ENCODE measurements around the gene HIF3A. TPM values are rescaled to one million over a fixed set of nuclear protein-coding genes. Genes with fewer than 3 reads are reported as not detected.

HIF3A gene
- total and polyA plus RNA-seq, 12 donors = 2.7 to 69.0 (median 24.0) TPM

DNA sequence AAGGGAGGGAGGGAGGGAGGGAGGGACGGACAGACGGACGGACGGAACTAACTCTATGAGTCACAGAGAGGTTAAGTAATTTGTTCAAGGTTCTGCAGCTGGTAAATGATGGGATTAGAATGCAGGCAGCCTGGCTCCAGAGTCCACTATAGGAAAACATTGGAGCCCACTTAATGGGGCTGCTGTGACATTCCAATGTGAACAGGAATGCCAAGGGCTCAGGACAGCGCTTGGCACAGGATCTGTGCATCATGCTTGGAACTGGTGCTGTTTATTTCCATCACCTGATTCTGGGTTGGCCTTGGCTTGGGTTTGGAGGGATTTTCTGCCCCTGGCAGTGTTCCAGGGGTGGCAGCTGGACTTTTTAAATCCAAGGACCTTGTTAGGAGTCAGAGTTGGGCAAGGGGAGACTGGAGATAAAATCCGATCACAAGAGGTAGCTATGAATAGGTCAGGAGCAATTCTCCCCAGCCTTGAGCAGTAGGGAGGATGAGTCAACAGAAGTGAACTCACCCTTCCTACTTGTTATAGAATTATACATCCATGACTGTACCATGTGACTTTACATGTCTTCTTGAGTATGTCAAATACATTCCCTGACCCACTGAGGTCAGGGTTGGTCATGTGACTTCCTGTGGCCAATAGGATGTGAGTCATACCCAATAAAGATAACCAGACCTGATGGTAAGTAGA, 7.8 kb upstream of the HIF3A start:
- 29 to 35% (median 30%) methylated on average over 6 of the region's 6 CpGs for WGBS, 4 donors
- Histone ChIP-seq H3K36me3 (replicated peaks in 1 of 2) (no peaks in the 10 kb centered on the region), H3K27me3 (no peaks in the 10 kb centered on the region), H3K4me1 (replicated peaks in 1 of 2) (peaks cover 4 to 11% of the 10 kb centered on the region in 2 donors), H3K4me3 (no peak overlapping the region), H3K9me3 (replicated peaks in 1 of 3) (peaks cover 0 to 10% (median 0%) of the 10 kb centered on the region in 3 donors), H3K27ac (peak overlapping the region; percentile 60 to 91 (median 81))
- peak; percentile 82 to 94 (median 89) for DNase-seq
- intact Hi-C loops (cut with DNase I) = loop anchor here (10.0 kb wide), 4 partner anchors 86 to 226 kb away; no protein-coding TSS in a partner anchor
- no peak for TF ChIP-seq POLR2A (IDR thresholded peaks at IDR 0.05)
- TF ChIP-seq, protein P1, sequence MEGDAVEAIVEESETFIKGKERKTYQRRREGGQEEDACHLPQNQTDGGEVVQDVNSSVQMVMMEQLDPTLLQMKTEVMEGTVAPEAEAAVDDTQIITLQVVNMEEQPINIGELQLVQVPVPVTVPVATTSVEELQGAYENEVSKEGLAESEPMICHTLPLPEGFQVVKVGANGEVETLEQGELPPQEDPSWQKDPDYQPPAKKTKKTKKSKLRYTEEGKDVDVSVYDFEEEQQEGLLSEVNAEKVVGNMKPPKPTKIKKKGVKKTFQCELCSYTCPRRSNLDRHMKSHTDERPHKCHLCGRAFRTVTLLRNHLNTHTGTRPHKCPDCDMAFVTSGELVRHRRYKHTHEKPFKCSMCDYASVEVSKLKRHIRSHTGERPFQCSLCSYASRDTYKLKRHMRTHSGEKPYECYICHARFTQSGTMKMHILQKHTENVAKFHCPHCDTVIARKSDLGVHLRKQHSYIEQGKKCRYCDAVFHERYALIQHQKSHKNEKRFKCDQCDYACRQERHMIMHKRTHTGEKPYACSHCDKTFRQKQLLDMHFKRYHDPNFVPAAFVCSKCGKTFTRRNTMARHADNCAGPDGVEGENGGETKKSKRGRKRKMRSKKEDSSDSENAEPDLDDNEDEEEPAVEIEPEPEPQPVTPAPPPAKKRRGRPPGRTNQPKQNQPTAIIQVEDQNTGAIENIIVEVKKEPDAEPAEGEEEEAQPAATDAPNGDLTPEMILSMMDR (IDR thresholded peaks at IDR 0.05) = no peak

DNA sequence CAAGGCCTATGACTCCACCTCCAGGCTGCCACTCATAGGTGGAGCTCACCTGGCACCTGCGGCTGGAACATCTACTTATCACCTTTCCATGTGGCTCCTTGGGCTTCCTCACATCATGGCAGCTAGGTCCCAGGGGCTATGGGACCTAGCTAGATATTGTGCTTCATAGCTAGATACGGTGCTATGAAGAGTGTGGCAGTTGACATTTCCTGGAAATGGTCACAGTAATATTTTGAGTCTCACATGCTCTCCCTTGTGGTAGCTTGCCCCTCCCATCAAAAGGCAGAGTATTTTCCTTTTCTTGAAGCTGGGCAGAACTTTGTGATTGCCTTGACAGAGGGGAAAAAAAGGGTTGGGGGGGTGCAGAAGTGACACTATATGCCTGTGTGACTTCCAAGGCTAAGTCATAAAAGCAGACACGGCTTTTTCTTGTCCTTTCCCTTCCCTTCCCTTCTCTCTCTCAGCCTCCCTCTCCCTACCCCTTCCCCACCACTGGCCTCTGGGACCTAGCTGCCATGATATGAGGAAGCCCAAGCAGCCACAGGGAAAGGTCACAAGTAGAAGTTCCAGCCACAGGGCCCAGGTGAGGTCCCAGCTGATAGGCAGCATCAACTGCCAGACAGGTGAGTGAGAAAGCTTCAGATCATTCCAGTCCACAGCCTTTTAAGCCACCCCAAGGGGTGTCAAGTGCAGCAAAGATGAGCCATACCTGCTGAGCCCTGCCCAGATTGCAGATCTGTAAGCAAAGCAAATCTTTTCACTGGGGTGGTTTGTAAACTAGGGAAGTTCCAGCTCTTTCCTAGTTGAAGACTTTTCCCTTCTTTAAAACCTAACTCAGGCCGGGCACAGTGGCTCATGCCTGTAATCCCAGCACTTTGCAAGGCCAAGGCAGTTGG, 6.9 kb upstream of the HIF3A start:
- Histone ChIP-seq H3K4me3 (no peak overlapping the region), H3K27me3 (no peaks in the 10 kb centered on the region), H3K4me1 (replicated peaks in 1 of 2) (peaks cover 4 to 11% of the 10 kb centered on the region in 2 donors), H3K9me3 (replicated peaks in 1 of 3) (peaks cover 0 to 10% (median 0%) of the 10 kb centered on the region in 3 donors), H3K36me3 (replicated peaks in 1 of 2) (no peaks in the 10 kb centered on the region), H3K27ac (peak overlapping the region; percentile 23 to 91 (median 74))
- TF ChIP-seq, protein P1 (IDR thresholded peaks at IDR 0.05) = no peak
- no peak for TF ChIP-seq POLR2A (IDR thresholded peaks at IDR 0.05)
- intact Hi-C loops (cut with DNase I) = loop anchor here (10.0 kb wide), 4 partner anchors 85 to 225 kb away; no protein-coding TSS in a partner anchor
- no peak for DNase-seq
- 64 to 67% (median 66%) methylated on average over 4 of the region's 4 CpGs for WGBS, 4 donors

DNA sequence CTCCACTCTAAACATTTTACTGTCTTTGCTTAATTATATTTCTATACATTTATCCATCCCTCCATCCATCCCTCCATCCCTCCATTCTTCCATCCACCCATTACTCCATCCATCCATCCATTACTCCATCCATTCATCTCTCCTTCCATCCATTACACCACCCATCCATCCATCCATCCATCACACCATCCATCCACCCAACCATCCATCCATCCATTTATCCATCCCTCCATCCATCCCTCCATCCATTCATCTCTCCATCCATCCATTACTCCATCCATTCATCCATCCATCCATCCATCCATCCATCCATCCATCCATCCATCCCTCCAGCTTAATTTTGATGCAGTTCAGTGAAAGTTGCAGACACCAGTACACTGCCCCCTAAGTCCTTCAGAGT, 5.0 kb upstream of the HIF3A start:
- H3K4me1 ChIP-seq (replicated peaks in 1 of 2) = peaks cover 7 to 14% of the 10 kb centered on the region in 2 donors
- peaks cover 0 to 10% (median 0%) of the 10 kb centered on the region in 3 donors for H3K9me3 ChIP-seq (replicated peaks in 1 of 3)
- TF ChIP-seq, protein P1 (IDR thresholded peaks at IDR 0.05) = no peak
- no peak for TF ChIP-seq POLR2A (IDR thresholded peaks at IDR 0.05)
- no peak for DNase-seq
- H3K36me3 ChIP-seq (replicated peaks in 1 of 2) = no peaks in the 10 kb centered on the region
- intact Hi-C loops (cut with DNase I) = no loop called here
- H3K27ac ChIP-seq = no peak overlapping the region
- H3K4me3 ChIP-seq = no peak overlapping the region
- H3K27me3 ChIP-seq = no peaks in the 10 kb centered on the region

DNA sequence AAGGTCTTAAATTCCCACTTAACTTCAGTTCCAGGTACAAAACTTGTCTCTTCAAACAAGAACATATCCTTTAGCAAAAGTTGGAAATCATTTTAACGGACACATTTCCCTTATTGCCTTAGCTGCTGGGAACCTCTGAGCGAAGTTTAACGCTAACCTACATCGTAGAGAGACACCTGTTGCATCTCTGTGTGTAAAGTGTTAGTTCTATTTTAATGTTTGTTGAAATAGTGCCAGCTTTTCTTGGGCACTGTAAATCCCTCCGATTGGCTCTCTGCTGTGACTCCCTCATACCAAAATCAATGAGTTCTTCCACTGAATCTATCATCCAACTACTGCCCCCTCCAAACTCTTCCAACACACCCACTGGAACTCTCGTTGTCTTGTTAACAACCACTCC, 2.3 kb upstream of the HIF3A start:
- intact Hi-C loops (cut with DNase I) = no loop called here
- no peaks in the 10 kb centered on the region for H3K36me3 ChIP-seq (replicated peaks in 1 of 2)

More for the DNA sequence above, 2.3 kb upstream of the HIF3A start:
- Histone ChIP-seq H3K4me3 (no peak overlapping the region), H3K9me3 (replicated peaks in 1 of 3) (peaks cover 0 to 10% (median 0%) of the 10 kb centered on the region in 3 donors), H3K4me1 (replicated peaks in 1 of 2) (peaks cover 31 to 32% of the 10 kb centered on the region in 2 donors), H3K27me3 (no peaks in the 10 kb centered on the region), H3K27ac (no peak overlapping the region)
- TF ChIP-seq, protein P1 (IDR thresholded peaks at IDR 0.05) = no peak
- no peak for TF ChIP-seq POLR2A (IDR thresholded peaks at IDR 0.05)
- no peak for DNase-seq
- WGBS, 4 donors = 86 to 91% (median 89%) methylated on average over 6 of the region's 6 CpGs
